NT2/D1 (cell line): Measurements from ENCODE around the gene KLHL24.

Source experiments
- SUZ12 ChIP-seq: IDR thresholded peaks from 2 replicates; pipeline ENCODE4 v1.6.1; 2011; ENCODE audit not compliant: insufficient read length, insufficient read depth; ENCODE audit errors: extremely low read depth
- YY1 ChIP-seq: IDR thresholded peaks from 2 replicates; pipeline ENCODE4 v1.6.1; 2011; ENCODE audit not compliant: insufficient read length, insufficient read depth
- ZNF274 ChIP-seq: IDR thresholded peaks from 2 replicates; pipeline ENCODE4 v1.6.1; 2011; ENCODE audit warnings: mild to moderate bottlenecking, low read depth, low read length

GRCh38 chr3:183635431-183636220, at the start of gene KLHL24:
- no peak for TF ChIP-seq SUZ12
- TF ChIP-seq YY1: no peak
- no peak for TF ChIP-seq ZNF274
